A673 (cell line): Measurements from ENCODE around the gene PHACTR3. TPM values are rescaled to one million over a fixed set of nuclear protein-coding genes. Genes with fewer than 3 reads are reported as not detected.
"Not testable (repeated sequence)": the region's sequence is repeated elsewhere in the genome, so short reads cannot be mapped to it uniquely, and the experiment has no call there.

Source experiments
- Bru-seq: library from RNA; stranded (reverse); fragments of 400-500 nt; gene quantifications from one replicate; lab custom pipeline; 2021; lab: Mats Ljungman, UMichigan
- BruChase-seq, 2 experiments: library from RNA; stranded (reverse); fragments of 400-500 nt; gene quantifications; one replicate each; lab custom pipeline; 2021; lab: Mats Ljungman, UMichigan
- BruUV-seq: library from RNA; stranded (reverse); fragments of 400-500 nt; replicated peaks from 2 replicates; lab custom pipeline; 2021; lab: Mats Ljungman, UMichigan
- CTCF ChIA-PET: fragments of 300-600 bp; sonication (Branson Sonifier 250); formaldehyde crosslinking; loops from one replicate; lab custom pipeline; 2022; ENCODE audit warnings: antibody characterized with exemption; lab: Charles Lee
- POLR2A ChIA-PET: fragments of 300-600 bp; sonication (Branson Sonifier 250); formaldehyde crosslinking; loops from one replicate; lab custom pipeline; 2022; ENCODE audit warnings: antibody characterized with exemption; ENCODE audit not compliant: low non-redundant PET; lab: Charles Lee
- DNase-seq: peaks from one replicate; pipeline ENCODE4 v3.0.0-alpha.2; 2015; ENCODE audit warnings: low spot score
- H3K27ac ChIP-seq: fragments of 200-600 bp; sonication (generic); 2 replicates; pipeline ENCODE4 v1.5.1; 2016; ENCODE audit warnings: mixed run types, low read depth, mild to moderate bottlenecking, mixed read lengths, antibody characterized with exemption, low read length; ENCODE audit not compliant: poor library complexity, severe bottlenecking
- H3K27me3 ChIP-seq: fragments of 200-600 bp; sonication (generic); replicated peaks from 2 replicates; pipeline ENCODE4 v1.6.1; 2017; ENCODE audit warnings: mixed run types, low read depth, mild to moderate bottlenecking, mixed read lengths, antibody characterized with exemption, low read length; ENCODE audit not compliant: insufficient read depth, poor library complexity
- H3K36me3 ChIP-seq: fragments of 200-600 bp; sonication (generic); 2 replicates; pipeline ENCODE4 v1.6.1; 2016; ENCODE audit warnings: mixed run types, mild to moderate bottlenecking, mixed read lengths, antibody characterized with exemption, low read length; ENCODE audit not compliant: insufficient read depth, poor library complexity, severe bottlenecking
- H3K4me1 ChIP-seq: fragments of 200-600 bp; sonication (generic); 2 replicates; pipeline ENCODE4 v1.6.1; 2017; ENCODE audit warnings: mixed run types, mild to moderate bottlenecking, mixed read lengths, antibody characterized with exemption, low read length; ENCODE audit not compliant: insufficient read depth, poor library complexity, severe bottlenecking
- H3K4me3 ChIP-seq: fragments of 200-600 bp; sonication (generic); 2 replicates; pipeline ENCODE4 v1.5.1; 2016; ENCODE audit warnings: low read depth, mixed run types, mild to moderate bottlenecking, mixed read lengths, low read length; ENCODE audit not compliant: poor library complexity, severe bottlenecking
- H3K9me3 ChIP-seq: fragments of 200-600 bp; sonication (generic); 2 replicates; pipeline ENCODE4 v1.6.1; 2016; ENCODE audit warnings: mixed run types, low read depth, mild to moderate bottlenecking, mixed read lengths, antibody characterized with exemption, low read length; ENCODE audit not compliant: poor library complexity, severe bottlenecking
- CTCF ChIP-seq: fragments of 300-800, 200-600 bp; sonication (generic); conservative IDR thresholded peaks from 2 replicates; pipeline ENCODE4 v1.5.1; 2017; ENCODE audit warnings: low read depth, mild to moderate bottlenecking, antibody characterized with exemption, low read length, moderate library complexity, mixed read lengths
- EZH2 ChIP-seq: fragments of 200-600 bp; sonication (generic); IDR thresholded peaks from 2 replicates; pipeline ENCODE4 v1.6.1; 2017; ENCODE audit warnings: borderline replicate concordance, low read depth, mild to moderate bottlenecking, mixed read lengths, antibody characterized with exemption, low read length; ENCODE audit not compliant: poor library complexity, severe bottlenecking
- intact Hi-C: fragments of 100-400 bp; cut with micrococcal nuclease; formaldehyde crosslinking; loops from one replicate; pipeline ENCODE4 v1.10.0; 2022; ENCODE audit not compliant: unreplicated experiment
- long read RNA-seq: library from polyadenylated mRNA; stranded (forward); transcript quantifications from one replicate; pipeline ENCODE4 v2.0.0, GENCODE V29; 2022
- total RNA-seq: library from RNA; stranded (reverse); gene quantifications from 2 replicates; pipeline ENCODE4 v1.2.3, GENCODE V29; 2021

The PHACTR3 gene
- 0.17 and 0.59 TPM in 2 replicates for total RNA-seq
- percentile 16 among the genes with signal in this experiment for Bru-seq, nascent RNA
- percentile 19 among the genes with signal in this experiment for BruChase-seq, experiment 1, labeled RNA remaining after a 2-hour chase
- percentile 14 among the genes with signal in this experiment for BruChase-seq, experiment 2, labeled RNA remaining after a 6-hour chase
- long read RNA-seq, result 0 reads

- Histone ChIP-seq H3K9me3 (no peaks in the 10 kb centered on the region), H3K27ac (no peak within 1 kb of the TSS), H3K27me3 (peaks cover 89% of the 10 kb centered on the region), H3K36me3 (no peaks in the 10 kb centered on the region), H3K4me1 (no peaks in the 10 kb centered on the region), H3K4me3 (no peak within 1 kb of the TSS)
- DNase-seq, result no peak
- TF ChIP-seq EZH2 (no peak), CTCF (no peak)
- intact Hi-C loops, result no loop called here
- no TSS peak for BruUV-seq
- ChIA-PET CTCF (interaction anchor here (0.6 kb wide), 1 partner anchor 23 kb away, joined by 6 read pairs; no protein-coding TSS in a partner anchor), POLR2A (no interaction called here)
These were observed at the start of gene PHACTR3 for GRCh38 chr20:59603781-59604541. TSS of gene PHACTR3 (plus strand) at chr20:59604540. CDS start at chr20:59605015, 475 bp downstream.

- H3K4me3 ChIP-seq, POLR2A ChIA-PET, H3K27me3 ChIP-seq, H3K9me3 ChIP-seq, intact Hi-C loops, H3K4me1 ChIP-seq, H3K36me3 ChIP-seq, H3K27ac ChIP-seq, BruUV-seq, CTCF ChIA-PET, DNase-seq: not testable (repeated sequence)
These were observed 46.4 kb upstream of the PHACTR3 start for GRCh38 chr20:59557733-59558529.

GRCh38 chr20:59559024-59559817 lies 45.1 kb upstream of the PHACTR3 start:
- no peak for TF ChIP-seq EZH2
- no peak for TF ChIP-seq CTCF
- Histone ChIP-seq H3K36me3 (no peaks in the 10 kb centered on the region), H3K9me3 (no peaks in the 10 kb centered on the region), H3K27ac (no peak overlapping the region), H3K27me3 (no peaks in the 10 kb centered on the region), H3K4me3 (no peak overlapping the region), H3K4me1 (no peaks in the 10 kb centered on the region)
- CTCF ChIA-PET, result no interaction called here
- intact Hi-C loops, result no loop called here
- BruUV-seq, result no TSS peak
- POLR2A ChIA-PET, result no interaction called here
- DNase-seq, result no peak
